HEK293 (cell line): ENCODE data around the gene PARD3B.

Source experiments
- CTCF ChIA-PET: fragments of 350-600 bp; formaldehyde crosslinking; extraction: SDS; loops from one replicate; lab custom pipeline; 2021; ENCODE audit warnings: antibody characterized with exemption; lab: Yijun Ruan, JAX
- POLR2A ChIA-PET: fragments of 300-600 bp; formaldehyde crosslinking; extraction: SDS; loops from one replicate; lab custom pipeline; 2020; ENCODE audit warnings: antibody characterized with exemption, inconsistent platforms; lab: Yijun Ruan, JAX
- H3K27ac ChIP-seq: fragments of 200-500 bp; sonication (Bioruptor generic); 2 replicates; pipeline ENCODE4 v1.5.1; 2014; ENCODE audit warnings: low read depth, low read length, control low read depth, inconsistent platforms; ENCODE audit errors: extremely low read depth
- H3K36me3 ChIP-seq, 2 experiments: fragments of 200-500 bp in 1 of 2; sonication (Bioruptor generic) in 1 of 2; 1 replicate in 1 of 2; 2 replicates in 1 of 2; pipeline ENCODE4 v1.5.1; 2014 to 2017; ENCODE audit warnings: inconsistent platforms in 2 of 2, low read length in 2 of 2; ENCODE audit not compliant: control insufficient read depth in 2 of 2, insufficient read depth in 1 of 2
- H3K4me1 ChIP-seq: fragments of 200-500 bp; sonication (Bioruptor generic); 2 replicates; pipeline ENCODE4 v1.5.1; 2014; ENCODE audit warnings: mild to moderate bottlenecking, low read length, inconsistent platforms; ENCODE audit not compliant: control insufficient read depth, insufficient read depth
- H3K4me3 ChIP-seq: 2 replicates; pipeline ENCODE4 v1.5.1; 2011; ENCODE audit warnings: low read depth, mild to moderate bottlenecking, control low read depth, low read length, moderate library complexity
- H3K9me3 ChIP-seq: fragments of 200-500 bp; sonication (Bioruptor generic); 2 replicates; pipeline ENCODE4 v1.5.1; 2014; ENCODE audit warnings: low read depth, low read length, inconsistent platforms; ENCODE audit not compliant: control insufficient read depth, insufficient read depth
- BCL11B ChIP-seq: fragments of 450-650 bp; formaldehyde crosslinking; IDR thresholded peaks from 2 replicates; pipeline ENCODE4 v1.5.1; 2016; ENCODE audit warnings: low read depth, missing biosample characterization, missing genetic modification characterization
- GFI1B ChIP-seq: fragments of 450-650 bp; formaldehyde crosslinking; IDR thresholded peaks from 2 replicates; pipeline ENCODE4 v1.5.1; 2016; ENCODE audit warnings: missing biosample characterization, missing genetic modification characterization
- GLI2 ChIP-seq: fragments of 450-650 bp; formaldehyde crosslinking; IDR thresholded peaks from 2 replicates; pipeline ENCODE4; 2017; ENCODE audit warnings: missing biosample characterization, missing genetic modification characterization, low read depth, borderline replicate concordance
- GLI4 ChIP-seq: fragments of 450-650 bp; formaldehyde crosslinking; IDR thresholded peaks from 2 replicates; pipeline ENCODE4 v1.5.1; 2016; ENCODE audit warnings: missing biosample characterization, missing genetic modification characterization
- GLIS2 ChIP-seq: fragments of 450-650 bp; formaldehyde crosslinking; IDR thresholded peaks from 2 replicates; pipeline ENCODE4 v1.5.1; 2016; ENCODE audit warnings: missing biosample characterization, missing genetic modification characterization
- KLF10 ChIP-seq: fragments of 450-650 bp; IDR thresholded peaks from 2 replicates; pipeline ENCODE4 v1.5.1; 2018; ENCODE audit warnings: missing biosample characterization, mild to moderate bottlenecking, missing genetic modification characterization
- MYNN ChIP-seq: fragments of 450-650 bp; formaldehyde crosslinking; IDR thresholded peaks from 2 replicates; pipeline ENCODE4 v1.5.1; 2016; ENCODE audit warnings: missing biosample characterization, missing genetic modification characterization, borderline replicate concordance
- SCRT1 ChIP-seq: fragments of 450-650 bp; formaldehyde crosslinking; IDR thresholded peaks from 2 replicates; pipeline ENCODE4 v1.5.1; 2016; ENCODE audit warnings: missing biosample characterization, missing genetic modification characterization, borderline replicate concordance
- SETDB1 ChIP-seq: IDR thresholded peaks from one replicate; pipeline ENCODE4 v1.6.1; 2017; ENCODE audit warnings: mild to moderate bottlenecking, low read length, moderate library complexity, mixed read lengths; ENCODE audit not compliant: insufficient read length
- SP2 ChIP-seq: fragments of 450-650 bp; formaldehyde crosslinking; IDR thresholded peaks from 2 replicates; pipeline ENCODE4 v1.5.1; 2016; ENCODE audit warnings: missing biosample characterization, missing genetic modification characterization
- YY1 ChIP-seq: fragments of 450-650 bp; formaldehyde crosslinking; IDR thresholded peaks from 2 replicates; pipeline ENCODE4 v1.5.1; 2018; ENCODE audit warnings: missing biosample characterization, missing genetic modification characterization
- ZEB2 ChIP-seq: fragments of 450-650 bp; formaldehyde crosslinking; IDR thresholded peaks from 2 replicates; pipeline ENCODE4 v1.5.1; 2016; ENCODE audit warnings: missing biosample characterization, missing genetic modification characterization
- ZFHX2 ChIP-seq: fragments of 450-650 bp; formaldehyde crosslinking; conservative IDR thresholded peaks from 2 replicates; pipeline ENCODE4 v1.5.1; 2016; ENCODE audit warnings: missing biosample characterization, missing genetic modification characterization
- ZFP3 ChIP-seq: fragments of 450-650 bp; formaldehyde crosslinking; IDR thresholded peaks from 2 replicates; pipeline ENCODE4 v1.5.1; 2016; ENCODE audit warnings: low read depth, missing biosample characterization, missing genetic modification characterization
- ZIC2 ChIP-seq: fragments of 450-650 bp; formaldehyde crosslinking; IDR thresholded peaks from 2 replicates; pipeline ENCODE4 v1.5.1; 2016; ENCODE audit warnings: missing biosample characterization, missing genetic modification characterization
- ZNF10 ChIP-seq: fragments of 450-650 bp; formaldehyde crosslinking; IDR thresholded peaks from 2 replicates; pipeline ENCODE4 v1.5.1; 2017; ENCODE audit warnings: missing biosample characterization, missing genetic modification characterization
- ZNF155 ChIP-seq: fragments of 450-650 bp; formaldehyde crosslinking; IDR thresholded peaks from 2 replicates; pipeline ENCODE4 v1.5.1; 2016; ENCODE audit warnings: missing biosample characterization, missing genetic modification characterization
- ZNF292 ChIP-seq: fragments of 450-650 bp; formaldehyde crosslinking; IDR thresholded peaks from 2 replicates; pipeline ENCODE4 v1.5.1; 2016; ENCODE audit warnings: low read depth, missing biosample characterization, missing genetic modification characterization, borderline replicate concordance
- ZNF354C ChIP-seq: fragments of 450-650 bp; formaldehyde crosslinking; IDR thresholded peaks from 2 replicates; pipeline ENCODE4 v1.5.1; 2016; ENCODE audit warnings: missing biosample characterization, missing genetic modification characterization, low read depth, borderline replicate concordance
- ZNF549 ChIP-seq: fragments of 450-650 bp; IDR thresholded peaks from 2 replicates; pipeline ENCODE4 v1.5.1; 2018; ENCODE audit warnings: missing biosample characterization, missing genetic modification characterization, mild to moderate bottlenecking, inconsistent platforms, moderate library complexity
- ZNF571 ChIP-seq: fragments of 450-650 bp; formaldehyde crosslinking; IDR thresholded peaks from 2 replicates; pipeline ENCODE4 v1.5.0; 2017; ENCODE audit warnings: missing biosample characterization, missing genetic modification characterization
- ZNF664 ChIP-seq: fragments of 450-650 bp; formaldehyde crosslinking; IDR thresholded peaks from 2 replicates; pipeline ENCODE4 v1.5.1; 2016; ENCODE audit warnings: missing biosample characterization, missing genetic modification characterization
- ZNF785 ChIP-seq: fragments of 450-650 bp; formaldehyde crosslinking; IDR thresholded peaks from 2 replicates; pipeline ENCODE4 v1.5.1; 2016; ENCODE audit warnings: missing biosample characterization, missing genetic modification characterization
- TF ChIP-seq, protein P1 (sequence below): fragments of 450-650 bp; formaldehyde crosslinking; IDR thresholded peaks from 2 replicates; pipeline ENCODE4 v1.5.1; 2016; ENCODE audit warnings: missing biosample characterization, missing genetic modification characterization
- TF ChIP-seq, protein P2 (sequence below): fragments of 450-650 bp; formaldehyde crosslinking; IDR thresholded peaks from 2 replicates; pipeline ENCODE4 v1.5.1; 2016; ENCODE audit warnings: missing biosample characterization, missing genetic modification characterization
- TF ChIP-seq, protein P3 (sequence below): fragments of 450-650 bp; formaldehyde crosslinking; IDR thresholded peaks from 2 replicates; pipeline ENCODE4 v1.5.1; 2016; ENCODE audit warnings: missing biosample characterization, missing genetic modification characterization
- TF ChIP-seq, protein P4 (sequence below): fragments of 450-650 bp; formaldehyde crosslinking; IDR thresholded peaks from 2 replicates; pipeline ENCODE4 v1.5.1; 2016; ENCODE audit warnings: missing biosample characterization, missing genetic modification characterization

Gene PARD3B

DNA sequence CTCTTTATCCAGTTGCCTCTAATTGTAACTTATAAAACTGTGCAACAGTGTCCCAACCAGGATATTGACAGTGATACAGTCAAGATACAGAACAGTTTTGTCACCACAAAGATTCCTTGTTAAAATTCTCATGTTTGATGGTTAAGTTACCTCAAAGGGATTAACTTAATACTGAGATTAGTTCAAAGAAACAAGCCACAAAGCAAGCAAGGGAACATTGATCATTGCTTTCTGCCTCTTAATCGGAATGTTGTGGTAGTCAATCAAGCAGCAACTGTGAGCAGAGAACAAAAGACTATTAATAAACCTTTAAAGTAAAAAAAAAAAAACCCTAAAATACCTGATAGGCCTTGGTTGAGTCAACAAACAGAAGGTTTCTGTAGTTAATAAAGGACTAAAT, 352.3 kb downstream of the PARD3B start:
- no peak overlapping the region for H3K4me3 ChIP-seq
- H3K9me3 ChIP-seq = no peaks in the 10 kb centered on the region
- peaks cover 14% of the 10 kb centered on the region for H3K4me1 ChIP-seq
- TF ChIP-seq ZNF664 (tag by site-specific recombination) (no peak), GLIS2 (no peak), ZIC2 (tag by site-specific recombination) (no peak), ZNF155 (no peak), ZFHX2 (no peak), ZNF292 (no peak)
- TF ChIP-seq, protein P1, sequence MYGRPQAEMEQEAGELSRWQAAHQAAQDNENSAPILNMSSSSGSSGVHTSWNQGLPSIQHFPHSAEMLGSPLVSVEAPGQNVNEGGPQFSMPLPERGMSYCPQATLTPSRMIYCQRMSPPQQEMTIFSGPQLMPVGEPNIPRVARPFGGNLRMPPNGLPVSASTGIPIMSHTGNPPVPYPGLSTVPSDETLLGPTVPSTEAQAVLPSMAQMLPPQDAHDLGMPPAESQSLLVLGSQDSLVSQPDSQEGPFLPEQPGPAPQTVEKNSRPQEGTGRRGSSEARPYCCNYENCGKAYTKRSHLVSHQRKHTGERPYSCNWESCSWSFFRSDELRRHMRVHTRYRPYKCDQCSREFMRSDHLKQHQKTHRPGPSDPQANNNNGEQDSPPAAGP (tag by site-specific recombination) = no peak
- ChIA-PET POLR2A (no interaction called here), CTCF (interaction anchor here (0.6 to 0.7 kb wide), 2 partner anchors 249 to 273 kb away, joined by 3 to 9 read pairs; no protein-coding TSS in a partner anchor)
- H3K27ac ChIP-seq = no peak overlapping the region
- H3K36me3 ChIP-seq = no peaks in the 10 kb centered on the region

DNA sequence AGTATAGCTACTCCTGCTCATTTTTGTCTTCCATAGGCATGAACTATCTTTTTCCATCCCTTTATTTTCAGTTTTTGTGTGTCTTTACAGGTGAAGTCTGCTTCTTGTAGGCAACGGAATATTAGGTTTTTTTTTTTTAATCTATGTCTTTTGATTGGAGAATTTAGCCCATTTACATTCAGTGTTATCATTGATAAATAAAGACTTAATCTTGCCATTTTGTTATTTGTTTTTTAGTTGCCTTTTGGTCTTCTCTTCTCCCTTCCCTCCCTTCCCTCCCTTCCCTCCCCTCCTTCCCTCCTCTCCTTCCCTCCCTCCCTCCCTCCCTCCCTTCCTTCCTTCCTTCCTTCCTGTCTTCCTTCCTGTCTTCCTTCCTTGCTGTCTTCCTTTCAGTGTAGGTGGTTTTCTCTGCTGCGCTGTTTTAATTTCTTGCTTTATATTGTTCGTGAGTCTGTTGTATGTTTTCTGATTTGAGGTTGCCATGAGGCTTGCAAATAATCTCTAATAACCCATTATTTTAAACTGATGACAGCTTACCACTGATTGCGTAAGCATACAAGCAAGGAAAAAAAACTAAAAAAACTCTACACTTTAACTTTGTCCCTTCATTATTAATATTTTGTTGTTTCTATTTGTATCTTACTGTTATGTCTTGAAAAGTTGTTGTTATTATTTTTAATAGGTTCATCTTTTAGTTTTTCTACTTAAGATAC, 353.8 kb downstream of the PARD3B start:
- Histone ChIP-seq H3K4me1 (peaks cover 14% of the 10 kb centered on the region), H3K4me3 (no peak overlapping the region), H3K9me3 (no peaks in the 10 kb centered on the region), H3K36me3 (no peaks in the 10 kb centered on the region), H3K27ac (no peak overlapping the region)
- ChIA-PET CTCF (interaction anchor here (0.6 kb wide), 1 partner anchor 639 kb away, joined by 5 read pairs; no protein-coding TSS in a partner anchor), POLR2A (no interaction called here)
- TF ChIP-seq ZNF549 (tag by site-specific recombination) (no peak), ZNF571 (tag by site-specific recombination) (no peak), BCL11B (tag by site-specific recombination) (no peak), ZNF10 (tag by site-specific recombination) (no peak), SETDB1 (peak; percentile 66), GLI2 (no peak), KLF10 (tag by site-specific recombination) (no peak)
- TF ChIP-seq, protein P2, sequence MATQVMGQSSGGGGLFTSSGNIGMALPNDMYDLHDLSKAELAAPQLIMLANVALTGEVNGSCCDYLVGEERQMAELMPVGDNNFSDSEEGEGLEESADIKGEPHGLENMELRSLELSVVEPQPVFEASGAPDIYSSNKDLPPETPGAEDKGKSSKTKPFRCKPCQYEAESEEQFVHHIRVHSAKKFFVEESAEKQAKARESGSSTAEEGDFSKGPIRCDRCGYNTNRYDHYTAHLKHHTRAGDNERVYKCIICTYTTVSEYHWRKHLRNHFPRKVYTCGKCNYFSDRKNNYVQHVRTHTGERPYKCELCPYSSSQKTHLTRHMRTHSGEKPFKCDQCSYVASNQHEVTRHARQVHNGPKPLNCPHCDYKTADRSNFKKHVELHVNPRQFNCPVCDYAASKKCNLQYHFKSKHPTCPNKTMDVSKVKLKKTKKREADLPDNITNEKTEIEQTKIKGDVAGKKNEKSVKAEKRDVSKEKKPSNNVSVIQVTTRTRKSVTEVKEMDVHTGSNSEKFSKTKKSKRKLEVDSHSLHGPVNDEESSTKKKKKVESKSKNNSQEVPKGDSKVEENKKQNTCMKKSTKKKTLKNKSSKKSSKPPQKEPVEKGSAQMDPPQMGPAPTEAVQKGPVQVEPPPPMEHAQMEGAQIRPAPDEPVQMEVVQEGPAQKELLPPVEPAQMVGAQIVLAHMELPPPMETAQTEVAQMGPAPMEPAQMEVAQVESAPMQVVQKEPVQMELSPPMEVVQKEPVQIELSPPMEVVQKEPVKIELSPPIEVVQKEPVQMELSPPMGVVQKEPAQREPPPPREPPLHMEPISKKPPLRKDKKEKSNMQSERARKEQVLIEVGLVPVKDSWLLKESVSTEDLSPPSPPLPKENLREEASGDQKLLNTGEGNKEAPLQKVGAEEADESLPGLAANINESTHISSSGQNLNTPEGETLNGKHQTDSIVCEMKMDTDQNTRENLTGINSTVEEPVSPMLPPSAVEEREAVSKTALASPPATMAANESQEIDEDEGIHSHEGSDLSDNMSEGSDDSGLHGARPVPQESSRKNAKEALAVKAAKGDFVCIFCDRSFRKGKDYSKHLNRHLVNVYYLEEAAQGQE = no peak

DNA sequence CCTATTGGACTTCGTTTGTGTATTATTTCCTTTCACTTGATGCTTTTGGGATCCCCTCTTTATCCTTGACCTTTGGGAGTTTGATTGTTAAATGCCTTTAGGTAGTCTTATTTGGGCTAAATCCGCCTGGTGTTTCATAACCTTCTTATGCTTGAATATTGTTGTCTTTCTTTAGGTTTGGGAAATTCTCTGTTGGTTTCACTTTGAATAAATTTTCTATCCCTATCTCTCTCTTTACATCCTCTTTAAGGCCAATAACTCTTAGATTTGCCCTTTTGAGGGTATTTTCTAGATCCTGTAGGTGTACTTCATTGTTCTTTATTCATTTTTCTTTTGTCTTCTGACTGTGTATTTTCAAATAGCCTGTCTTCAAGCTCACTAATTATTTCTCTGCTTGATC, 354.7 kb downstream of the PARD3B start:
- POLR2A ChIA-PET = no interaction called here
- CTCF ChIA-PET = no interaction called here
- H3K4me3 ChIP-seq = no peak overlapping the region
- no peaks in the 10 kb centered on the region for H3K36me3 ChIP-seq
- H3K9me3 ChIP-seq = no peaks in the 10 kb centered on the region
- H3K4me1 ChIP-seq = peaks cover 14% of the 10 kb centered on the region
- H3K27ac ChIP-seq = no peak overlapping the region
- TF ChIP-seq ZNF785 (no peak), GFI1B (tag by site-specific recombination) (no peak), ZNF354C (tag by site-specific recombination) (no peak), ZFP3 (no peak), SP2 (tag by site-specific recombination) (no peak), YY1 (tag by site-specific recombination) (no peak), ZEB2 (no peak), SCRT1 (tag by site-specific recombination) (no peak), GLI4 (tag by site-specific recombination) (no peak), MYNN (tag by site-specific recombination) (no peak)
- TF ChIP-seq, protein P3, sequence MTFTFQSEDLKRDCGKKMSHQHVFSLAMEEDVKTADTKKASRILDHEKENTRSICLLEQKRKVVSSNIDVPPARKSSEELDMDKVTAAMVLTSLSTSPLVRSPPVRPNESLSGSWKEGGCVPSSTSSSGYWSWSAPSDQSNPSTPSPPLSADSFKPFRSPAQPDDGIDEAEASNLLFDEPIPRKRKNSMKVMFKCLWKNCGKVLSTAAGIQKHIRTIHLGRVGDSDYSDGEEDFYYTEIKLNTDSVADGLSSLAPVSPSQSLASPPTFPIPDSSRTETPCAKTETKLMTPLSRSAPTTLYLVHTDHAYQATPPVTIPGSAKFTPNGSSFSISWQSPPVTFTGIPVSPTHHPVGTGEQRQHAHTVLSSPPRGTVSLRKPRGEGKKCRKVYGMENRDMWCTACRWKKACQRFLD = no peak
- TF ChIP-seq, protein P4, sequence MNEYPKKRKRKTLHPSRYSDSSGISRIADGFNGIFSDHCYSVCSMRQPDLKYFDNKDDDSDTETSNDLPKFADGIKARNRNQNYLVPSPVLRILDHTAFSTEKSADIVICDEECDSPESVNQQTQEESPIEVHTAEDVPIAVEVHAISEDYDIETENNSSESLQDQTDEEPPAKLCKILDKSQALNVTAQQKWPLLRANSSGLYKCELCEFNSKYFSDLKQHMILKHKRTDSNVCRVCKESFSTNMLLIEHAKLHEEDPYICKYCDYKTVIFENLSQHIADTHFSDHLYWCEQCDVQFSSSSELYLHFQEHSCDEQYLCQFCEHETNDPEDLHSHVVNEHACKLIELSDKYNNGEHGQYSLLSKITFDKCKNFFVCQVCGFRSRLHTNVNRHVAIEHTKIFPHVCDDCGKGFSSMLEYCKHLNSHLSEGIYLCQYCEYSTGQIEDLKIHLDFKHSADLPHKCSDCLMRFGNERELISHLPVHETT = no peak
